ENCODE data around the gene SEC14L1. TPM values are rescaled to one million over a fixed set of nuclear protein-coding genes. Genes with fewer than 3 reads are reported as not detected.

The SEC14L1 gene
- total RNA-seq, 1 experiment from 2014 or later: 58.6 TPM

GRCh38 chr17:77234695-77235094, 93.9 kb downstream of the SEC14L1 start:
- H3K79me1 ChIP-seq (ENCODE audit: insufficient read depth, low read depth, low read length, poor library complexity, severe bottlenecking): no peaks in the 10 kb centered on the region
- no peaks in the 10 kb centered on the region for H3K23me2 ChIP-seq (ENCODE audit: insufficient read length, low read depth, low read length, poor library complexity, severe bottlenecking)
- H3K4me1 Mint-ChIP-seq: peaks cover 3 to 5% of the 10 kb centered on the region in 2 experiments; a peak in 2 of 4 replicates
- no peak overlapping the region for H2AK5ac ChIP-seq (ENCODE audit: insufficient read length, low read length)
- no peaks in the 10 kb centered on the region for H3K4me1 ChIP-seq (ENCODE audit: insufficient read depth, low read length)
- no peak overlapping the region for H3K27ac ChIP-seq (ENCODE audit: insufficient read length, low read depth, low read length)
- H3K27ac Mint-ChIP-seq: peak overlapping the region in 2 of 3 experiments; percentile 34 to 55; a peak in 1 of 7 replicates
- H3K27me3 Mint-ChIP-seq (ENCODE audit: low read depth): peaks cover 6% of the 10 kb centered on the region
- no peak overlapping the region for H4K5ac ChIP-seq (ENCODE audit: insufficient read length, low read depth, low read length)
- no peaks in the 10 kb centered on the region for H3K9me3 Mint-ChIP-seq
- no peak for DNase-seq
- H3K9ac ChIP-seq (ENCODE audit: extremely low read depth, insufficient read length, low read length): no peak overlapping the region
- no peaks in the 10 kb centered on the region for H3K27me3 ChIP-seq (ENCODE audit: insufficient read depth, low read length)
- H3K23ac ChIP-seq (ENCODE audit: insufficient read length, low read depth, low read length): no peak overlapping the region
- H2AFZ ChIP-seq (ENCODE audit: low read length): no peak overlapping the region
- H3T11ph ChIP-seq (ENCODE audit: low read length): no peak overlapping the region
- no peak overlapping the region for H4K8ac ChIP-seq (replicated peaks; ENCODE audit: insufficient read length, low read depth, low read length)
- no peak overlapping the region for H3K4me2 ChIP-seq (ENCODE audit: insufficient read depth, insufficient read length, low read length)
- H4K91ac ChIP-seq (ENCODE audit: insufficient read length, low read depth, low read length): no peak overlapping the region
- no peak overlapping the region for H3K4ac ChIP-seq (ENCODE audit: low read depth, low read length)
- H2BK12ac ChIP-seq (ENCODE audit: insufficient read length, low read depth, low read length): no peak overlapping the region
- WGBS (ENCODE audit: extremely low coverage, insufficient read length, low lambda C conversion rate): no CpG with 5 or more reads among the region's 9 CpGs
- H3K9me3 ChIP-seq (ENCODE audit: control insufficient read depth, low read depth, low read length): no peaks in the 10 kb centered on the region
- H3K79me2 ChIP-seq (ENCODE audit: insufficient read depth, low read length): no peaks in the 10 kb centered on the region
- H4K20me1 ChIP-seq (ENCODE audit: control insufficient read depth, insufficient read depth, insufficient read length): no peaks in the 10 kb centered on the region
- no peak overlapping the region for H2BK5ac ChIP-seq (ENCODE audit: insufficient read length, low read length)
- H3K18ac ChIP-seq (ENCODE audit: insufficient read length, low read depth, low read length): no peak overlapping the region
- no peak overlapping the region for H3K56ac ChIP-seq (ENCODE audit: insufficient read length, low read depth, low read length)
- no peak overlapping the region for H2BK15ac ChIP-seq (ENCODE audit: low read depth, low read length)
- no peak overlapping the region for H2BK120ac ChIP-seq (ENCODE audit: low read depth, low read length, poor library complexity, severe bottlenecking)
- no peak overlapping the region for H3K4me3 Mint-ChIP-seq
- no peak for TF ChIP-seq CTCF (conservative IDR thresholded peaks at IDR 0.05)
- no peaks in the 10 kb centered on the region for H3K36me3 Mint-ChIP-seq (ENCODE audit: insufficient read depth in 1 of 3, low read depth in 3 of 3)
- H2BK20ac ChIP-seq (ENCODE audit: low read depth, low read length, poor library complexity, severe bottlenecking): no peak overlapping the region
- no peak overlapping the region for H3K14ac ChIP-seq (ENCODE audit: insufficient read depth, low read length)
